BJ (cell line): ENCODE results near the gene DTNB. TPM values are rescaled to one million over a fixed set of nuclear protein-coding genes. Genes with fewer than 3 reads are reported as not detected.
"Not testable (repeated sequence)": the region's sequence is repeated elsewhere in the genome, so short reads cannot be mapped to it uniquely, and the experiment has no call there.

Source experiments
- CTCF ChIA-PET: fragments of 350-600 bp; formaldehyde crosslinking; extraction: SDS; loops from one replicate; lab custom pipeline; 2021; ENCODE audit warnings: antibody characterized with exemption, inconsistent platforms; lab: Yijun Ruan, JAX
- POLR2A ChIA-PET: fragments of 300-600 bp; sonication (Branson Sonifier 250); formaldehyde crosslinking; extraction: SDS; loops from one replicate; lab custom pipeline; 2021; ENCODE audit warnings: antibody characterized with exemption; lab: Charles Lee
- DNase-seq: peaks from one replicate; pipeline ENCODE4 v3.0.0-alpha.2; 2011; ENCODE audit warnings: low read depth
- H3K27me3 ChIP-seq: 2 replicates; pipeline ENCODE4 v1.6.0; 2011; ENCODE audit warnings: low read length; ENCODE audit not compliant: control insufficient read depth, insufficient read depth
- H3K36me3 ChIP-seq: 2 replicates; pipeline ENCODE4 v1.5.1; 2011; ENCODE audit warnings: low read length; ENCODE audit not compliant: control insufficient read depth, insufficient read depth
- H3K4me3 ChIP-seq: 2 replicates; pipeline ENCODE4 v1.5.1; 2011; ENCODE audit warnings: low read depth, mild to moderate bottlenecking, control low read depth, low read length
- polyA plus RNA-seq: library from polyadenylated mRNA; depleted of rRNA; stranded (reverse); fragments of >200 nt; gene quantifications from 2 replicates; pipeline ENCODE4 v1.2.3, GENCODE V29; 2011
- TF ChIP-seq, protein P1 (sequence below): IDR thresholded peaks from 2 replicates; pipeline ENCODE4 v1.5.1; 2011; ENCODE audit warnings: low read depth, mild to moderate bottlenecking, control low read depth, inconsistent platforms, low read length, moderate library complexity; ENCODE audit not compliant: insufficient read depth

DTNB gene
- polyA plus RNA-seq, 1 experiment: 7.7 TPM

DNA sequence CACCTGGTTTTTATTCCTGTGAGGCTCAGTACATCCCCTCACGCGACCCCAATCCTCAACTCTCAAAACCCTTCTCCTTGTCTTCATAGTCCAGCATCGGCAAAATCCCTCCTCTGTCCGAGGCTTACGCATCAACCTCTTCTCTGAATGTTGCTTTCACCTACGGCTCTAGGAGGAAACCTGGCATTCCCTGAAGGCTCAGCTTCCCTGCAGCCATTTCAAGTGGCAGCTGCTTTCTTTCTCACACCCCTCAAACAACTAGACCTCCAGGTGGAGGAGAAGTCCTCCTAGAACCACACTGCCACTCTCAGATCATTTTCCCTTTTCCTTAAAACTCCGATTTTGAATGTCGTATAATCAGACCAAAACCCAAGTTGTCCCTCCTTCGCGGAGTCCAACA lies 114.2 kb downstream of the DTNB start:
- no peak for DNase-seq
- Histone ChIP-seq H3K36me3 (no peaks in the 10 kb centered on the region), H3K4me3 (no peak overlapping the region), H3K27me3 (no peaks in the 10 kb centered on the region)
- ChIA-PET CTCF (no interaction called here), POLR2A (no interaction called here)
- TF ChIP-seq, protein P1, sequence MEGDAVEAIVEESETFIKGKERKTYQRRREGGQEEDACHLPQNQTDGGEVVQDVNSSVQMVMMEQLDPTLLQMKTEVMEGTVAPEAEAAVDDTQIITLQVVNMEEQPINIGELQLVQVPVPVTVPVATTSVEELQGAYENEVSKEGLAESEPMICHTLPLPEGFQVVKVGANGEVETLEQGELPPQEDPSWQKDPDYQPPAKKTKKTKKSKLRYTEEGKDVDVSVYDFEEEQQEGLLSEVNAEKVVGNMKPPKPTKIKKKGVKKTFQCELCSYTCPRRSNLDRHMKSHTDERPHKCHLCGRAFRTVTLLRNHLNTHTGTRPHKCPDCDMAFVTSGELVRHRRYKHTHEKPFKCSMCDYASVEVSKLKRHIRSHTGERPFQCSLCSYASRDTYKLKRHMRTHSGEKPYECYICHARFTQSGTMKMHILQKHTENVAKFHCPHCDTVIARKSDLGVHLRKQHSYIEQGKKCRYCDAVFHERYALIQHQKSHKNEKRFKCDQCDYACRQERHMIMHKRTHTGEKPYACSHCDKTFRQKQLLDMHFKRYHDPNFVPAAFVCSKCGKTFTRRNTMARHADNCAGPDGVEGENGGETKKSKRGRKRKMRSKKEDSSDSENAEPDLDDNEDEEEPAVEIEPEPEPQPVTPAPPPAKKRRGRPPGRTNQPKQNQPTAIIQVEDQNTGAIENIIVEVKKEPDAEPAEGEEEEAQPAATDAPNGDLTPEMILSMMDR: no peak

DNA sequence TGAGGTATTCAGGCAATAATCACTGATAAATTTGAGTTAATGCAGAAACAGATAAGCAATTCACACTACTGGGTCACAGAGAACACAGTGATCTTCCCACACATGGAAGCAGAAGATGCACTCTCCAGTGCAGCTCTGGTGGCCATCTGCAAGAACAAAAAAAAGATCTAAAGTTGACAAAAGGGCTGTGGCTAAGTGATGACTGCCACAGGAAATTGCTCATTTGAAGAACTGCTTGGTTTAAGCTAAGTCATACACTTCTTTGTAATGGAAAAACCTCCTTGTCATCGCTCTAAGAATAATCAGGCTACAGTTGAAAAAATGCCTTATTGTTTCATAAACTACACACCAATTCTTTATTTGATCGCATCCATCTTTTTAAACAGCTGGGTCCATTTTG lies 115.1 kb downstream of the DTNB start:
- Histone ChIP-seq H3K4me3 (no peak overlapping the region), H3K36me3 (no peaks in the 10 kb centered on the region), H3K27me3 (no peaks in the 10 kb centered on the region)
- ChIA-PET POLR2A (no interaction called here), CTCF (interaction anchor here (3.2 kb wide), 1 partner anchor 9 kb away, joined by 15 read pairs; no protein-coding TSS in a partner anchor)
- peak; percentile 39 for DNase-seq
- TF ChIP-seq, protein P1: no peak

DNA sequence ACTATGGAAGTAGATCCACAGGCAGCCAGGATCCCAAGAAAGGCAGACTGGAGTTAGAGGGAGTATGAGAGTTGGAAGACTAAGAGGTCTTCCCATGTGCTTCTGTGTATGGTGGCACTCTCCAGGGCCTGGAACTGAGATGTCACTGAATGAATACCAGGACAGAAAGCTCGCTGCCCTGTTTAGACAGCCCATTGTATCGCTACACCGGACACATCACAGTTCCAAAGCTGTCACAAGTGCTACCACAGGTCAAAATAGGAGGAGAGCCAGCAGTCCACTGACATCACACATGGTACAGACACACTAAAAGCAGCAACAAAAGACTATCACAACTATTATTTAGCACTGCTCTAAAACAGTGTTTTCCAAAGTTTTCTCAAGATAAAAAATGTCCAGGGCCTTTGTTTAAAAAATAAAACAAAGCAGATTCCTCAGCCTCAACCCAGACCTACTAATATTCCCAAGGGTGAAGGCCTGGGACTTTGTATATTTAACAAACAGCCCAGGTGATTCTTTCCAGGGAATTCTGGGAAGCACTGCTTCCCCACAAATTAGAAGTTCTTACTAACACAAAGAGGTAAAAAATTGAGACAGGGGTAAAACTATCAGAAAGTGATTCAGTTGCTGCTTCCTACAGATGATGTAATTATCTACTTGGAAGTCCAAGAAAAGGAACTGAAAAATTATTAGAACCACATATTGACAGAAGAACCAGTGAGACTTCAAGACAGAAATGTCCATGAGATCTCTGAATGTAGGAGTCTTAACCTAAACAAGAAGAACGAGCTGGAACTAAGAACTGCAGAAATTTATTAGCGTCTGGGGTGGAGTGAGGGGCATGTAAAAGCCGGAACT lies 116.0 kb downstream of the DTNB start:
- ChIA-PET POLR2A (no interaction called here), CTCF (interaction anchor here (1.2 to 3.2 kb wide), 2 partner anchors 10 to 195 kb away, joined by 4 to 15 read pairs; no protein-coding TSS in a partner anchor)
- H3K27me3 ChIP-seq: no peaks in the 10 kb centered on the region
- no peaks in the 10 kb centered on the region for H3K36me3 ChIP-seq
- TF ChIP-seq, protein P1: no peak
- no peak overlapping the region for H3K4me3 ChIP-seq
- DNase-seq: no peak

- no peaks in the 10 kb centered on the region for H3K36me3 ChIP-seq
- H3K4me3 ChIP-seq: no peak overlapping the region
- H3K27me3 ChIP-seq: no peaks in the 10 kb centered on the region
- POLR2A ChIA-PET: no interaction called here
- TF ChIP-seq, protein P1: no peak
- CTCF ChIA-PET: interaction anchor here (1.0 kb wide), 2 partner anchors 8 to 176 kb away, joined by 3 read pairs; no protein-coding TSS in a partner anchor
- no peak for DNase-seq
Observed at GRCh38 chr2:25552318-25552717, 121.1 kb downstream of the DTNB start.

- TF ChIP-seq, protein P1: no peak
- no peaks in the 10 kb centered on the region for H3K36me3 ChIP-seq
- POLR2A ChIA-PET: no interaction called here
- CTCF ChIA-PET: interaction anchor here (0.9 to 1.0 kb wide), 3 partner anchors 9 to 189 kb away, joined by 3 read pairs; no protein-coding TSS in a partner anchor
- DNase-seq: no peak
- H3K4me3 ChIP-seq: no peak overlapping the region
- no peaks in the 10 kb centered on the region for H3K27me3 ChIP-seq
Observed at GRCh38 chr2:25551316-25551715, 122.1 kb downstream of the DTNB start.

DNA sequence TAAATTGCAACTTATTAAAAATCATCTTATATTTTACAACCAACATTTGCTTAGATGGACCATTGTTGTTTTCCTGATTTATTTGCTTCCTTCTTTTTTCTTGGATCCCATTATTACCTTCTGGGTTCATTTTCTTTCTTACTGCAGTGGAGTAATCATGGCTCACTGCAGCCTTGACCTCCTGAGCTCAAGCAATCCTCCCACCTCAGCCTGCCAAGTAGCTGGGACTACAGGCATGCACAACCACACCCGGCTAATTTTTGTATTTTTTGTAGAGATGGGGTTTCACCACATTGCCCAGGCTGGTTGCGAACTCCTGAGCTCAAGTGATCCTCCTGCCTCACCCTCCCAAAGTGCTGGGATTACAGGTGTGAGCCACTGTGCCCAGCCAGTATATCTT lies 123.8 kb downstream of the DTNB start:
- CTCF ChIA-PET, DNase-seq, POLR2A ChIA-PET, H3K4me3 ChIP-seq, H3K36me3 ChIP-seq, H3K27me3 ChIP-seq: not testable (repeated sequence)
